ENCODE results near the gene PLPP1.

DNA sequence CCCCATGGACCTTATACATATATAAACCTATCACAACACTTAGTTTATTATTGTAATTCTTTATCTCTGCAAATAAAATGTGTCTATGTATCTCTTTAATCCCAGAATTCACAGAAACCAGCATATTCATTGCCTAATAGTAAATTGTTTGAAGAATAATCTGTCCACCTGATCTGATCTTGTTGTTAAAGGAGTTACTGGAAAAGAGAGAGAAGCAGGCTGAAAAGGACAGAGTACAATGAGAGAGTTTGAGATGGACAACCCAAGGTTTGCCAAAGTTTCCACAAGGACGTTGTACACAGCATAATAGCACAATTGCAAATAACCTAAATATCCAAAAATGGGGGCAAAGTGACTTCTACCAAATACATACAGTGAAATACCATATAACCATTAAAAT, 23.8 kb downstream of the PLPP1 start:
- TF ChIP-seq CTCF (IDR thresholded peaks at IDR 0.05) (no peak), EZH2 (IDR thresholded peaks at IDR 0.05; ENCODE audit: borderline replicate concordance, insufficient read depth, low read depth, low read length, poor library complexity, severe bottlenecking) (no peak)
